Measurements from ENCODE around the gene PLEKHM2. TPM values are rescaled to one million over a fixed set of nuclear protein-coding genes. Genes with fewer than 3 reads are reported as not detected.

The PLEKHM2 gene
- total RNA-seq, 1 donor from 2014 or later: 90.9 TPM

DNA sequence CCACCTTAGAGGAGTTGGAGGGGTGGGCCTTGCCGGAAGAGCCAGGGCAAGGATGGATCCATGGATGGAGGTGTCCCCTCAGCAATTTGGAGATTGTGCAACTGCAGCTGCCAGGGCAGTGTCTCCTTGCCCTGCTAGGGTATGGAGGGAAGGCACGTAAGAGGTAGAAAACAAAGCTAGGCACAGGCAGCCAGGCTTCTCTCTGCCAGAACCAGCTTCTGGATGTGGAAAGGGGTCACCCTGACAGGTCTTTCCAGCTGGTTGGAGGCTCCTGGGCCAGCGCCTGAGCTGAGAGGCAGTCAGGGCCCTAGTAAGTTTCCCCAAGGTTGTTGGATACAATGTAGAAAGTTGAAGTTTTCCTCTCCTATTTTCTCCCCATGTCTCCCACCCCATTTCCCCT, 36.7 kb downstream of the PLEKHM2 start:
- Histone ChIP-seq H3K27ac (no peak overlapping the region), H3K4me3 (no peak overlapping the region), H3K4me1 (peaks cover 24% of the 10 kb centered on the region), H3K9me3 (no peaks in the 10 kb centered on the region), H3K36me3 (peaks cover 74% of the 10 kb centered on the region), H3K27me3 (no peaks in the 10 kb centered on the region)
- ATAC-seq (no peak), DNase-seq (no peak)
- TF ChIP-seq, protein P1, sequence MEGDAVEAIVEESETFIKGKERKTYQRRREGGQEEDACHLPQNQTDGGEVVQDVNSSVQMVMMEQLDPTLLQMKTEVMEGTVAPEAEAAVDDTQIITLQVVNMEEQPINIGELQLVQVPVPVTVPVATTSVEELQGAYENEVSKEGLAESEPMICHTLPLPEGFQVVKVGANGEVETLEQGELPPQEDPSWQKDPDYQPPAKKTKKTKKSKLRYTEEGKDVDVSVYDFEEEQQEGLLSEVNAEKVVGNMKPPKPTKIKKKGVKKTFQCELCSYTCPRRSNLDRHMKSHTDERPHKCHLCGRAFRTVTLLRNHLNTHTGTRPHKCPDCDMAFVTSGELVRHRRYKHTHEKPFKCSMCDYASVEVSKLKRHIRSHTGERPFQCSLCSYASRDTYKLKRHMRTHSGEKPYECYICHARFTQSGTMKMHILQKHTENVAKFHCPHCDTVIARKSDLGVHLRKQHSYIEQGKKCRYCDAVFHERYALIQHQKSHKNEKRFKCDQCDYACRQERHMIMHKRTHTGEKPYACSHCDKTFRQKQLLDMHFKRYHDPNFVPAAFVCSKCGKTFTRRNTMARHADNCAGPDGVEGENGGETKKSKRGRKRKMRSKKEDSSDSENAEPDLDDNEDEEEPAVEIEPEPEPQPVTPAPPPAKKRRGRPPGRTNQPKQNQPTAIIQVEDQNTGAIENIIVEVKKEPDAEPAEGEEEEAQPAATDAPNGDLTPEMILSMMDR (IDR thresholded peaks at IDR 0.05): no peak
- intact Hi-C loops (cut with DNase I): no loop called here

DNA sequence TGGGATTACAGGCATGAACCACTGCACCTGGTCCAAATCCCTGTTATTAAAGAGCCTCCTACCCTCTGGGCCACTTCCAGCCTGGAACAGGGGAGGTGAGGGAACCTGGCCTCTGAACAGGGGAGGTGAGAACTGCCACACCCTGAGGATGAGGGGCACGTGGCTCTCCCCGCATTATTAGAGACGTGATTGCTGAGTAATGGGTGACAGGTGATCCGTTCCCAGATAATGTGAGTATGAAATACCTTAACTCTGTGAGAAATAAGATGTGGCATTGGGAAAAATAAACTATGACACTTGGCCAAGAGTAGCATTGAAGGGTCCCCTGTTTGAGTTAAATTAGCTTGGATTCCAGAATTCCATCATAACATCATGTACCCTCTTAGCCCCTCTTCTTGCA, 38.3 kb downstream of the PLEKHM2 start:
- TF ChIP-seq, protein P1 (IDR thresholded peaks at IDR 0.05): no peak
- Histone ChIP-seq H3K27ac (no peak overlapping the region), H3K9me3 (no peaks in the 10 kb centered on the region), H3K27me3 (no peaks in the 10 kb centered on the region), H3K4me1 (peaks cover 11% of the 10 kb centered on the region), H3K4me3 (no peak overlapping the region), H3K36me3 (peaks cover 78% of the 10 kb centered on the region)
- no peak for DNase-seq
- intact Hi-C loops (cut with DNase I): no loop called here
- no peak for ATAC-seq

DNA sequence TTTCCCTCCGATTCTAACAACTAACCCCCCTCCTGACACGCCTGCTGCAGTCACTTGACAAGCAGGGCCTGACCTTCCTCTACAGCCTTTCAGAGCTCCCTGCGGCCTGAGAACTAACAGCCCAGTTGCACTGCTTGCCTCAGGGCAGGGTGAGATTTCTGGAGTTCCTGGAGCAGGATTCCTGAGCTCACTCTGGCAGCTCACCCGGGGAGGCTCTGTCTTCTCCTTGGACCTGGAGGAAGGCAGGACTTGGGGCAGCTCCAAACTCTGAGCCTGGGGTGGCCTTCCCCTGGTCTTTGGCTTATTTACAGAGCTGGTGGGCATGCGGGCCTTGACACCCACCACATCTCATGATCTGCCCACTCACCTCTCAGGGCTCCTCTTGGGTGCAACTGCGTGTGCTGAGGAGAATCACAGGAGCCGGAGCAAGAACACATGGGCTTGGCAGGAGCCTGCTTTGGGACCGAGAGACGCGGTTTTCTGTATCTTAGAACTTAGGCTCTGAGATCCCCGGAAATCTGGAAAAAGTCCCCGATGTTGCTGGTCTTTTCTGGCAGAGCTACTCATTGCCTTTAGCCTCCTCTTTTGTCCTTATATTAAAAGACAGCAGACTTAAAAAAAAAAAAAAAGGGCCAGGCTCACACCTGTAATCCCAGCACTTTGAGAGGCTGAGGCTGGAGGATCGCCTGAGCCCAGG, 38.9 kb downstream of the PLEKHM2 start:
- no peak for DNase-seq
- peaks cover 83% of the 10 kb centered on the region for H3K36me3 ChIP-seq
- no peaks in the 10 kb centered on the region for H3K27me3 ChIP-seq
- peaks cover 5% of the 10 kb centered on the region for H3K4me1 ChIP-seq
- ATAC-seq: no peak
- intact Hi-C loops (cut with DNase I): no loop called here
- no peak overlapping the region for H3K4me3 ChIP-seq
- TF ChIP-seq, protein P1 (IDR thresholded peaks at IDR 0.05): no peak
- no peaks in the 10 kb centered on the region for H3K9me3 ChIP-seq
- H3K27ac ChIP-seq: no peak overlapping the region

DNA sequence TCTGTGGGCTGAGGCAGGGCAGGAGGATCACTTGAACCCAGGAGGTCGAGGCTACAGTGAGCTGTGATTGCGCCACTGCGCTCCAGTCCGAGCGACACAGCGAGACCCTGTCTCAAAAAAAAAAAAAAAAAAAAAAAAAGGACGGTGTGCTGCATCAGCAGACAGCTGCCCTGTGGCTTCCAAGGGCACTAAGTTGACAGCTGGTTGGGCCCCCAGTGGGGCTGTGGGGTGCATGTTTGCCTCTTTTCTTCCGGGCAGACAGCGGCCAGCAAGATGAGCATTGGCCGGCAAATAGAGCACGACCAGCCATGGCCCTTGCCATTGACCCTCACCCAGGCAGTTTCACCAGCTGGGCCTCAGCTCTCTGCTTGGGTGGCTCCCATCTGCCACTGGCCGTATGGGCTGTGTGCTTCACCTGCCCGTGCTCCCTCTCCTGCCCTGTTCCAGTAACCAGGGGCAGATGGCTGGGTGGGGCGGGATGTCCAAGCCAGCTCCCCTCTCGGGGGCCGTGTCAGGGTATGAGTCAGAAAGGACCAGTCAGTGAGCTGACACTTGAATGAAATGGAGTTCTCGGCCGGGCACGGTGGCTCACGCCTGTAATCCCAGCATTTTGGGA, 39.6 kb downstream of the PLEKHM2 start:
- intact Hi-C loops (cut with DNase I): no loop called here
- Histone ChIP-seq H3K27me3 (no peaks in the 10 kb centered on the region), H3K4me3 (no peak overlapping the region), H3K27ac (no peak overlapping the region), H3K9me3 (no peaks in the 10 kb centered on the region), H3K36me3 (peaks cover 91% of the 10 kb centered on the region), H3K4me1 (no peaks in the 10 kb centered on the region)
- TF ChIP-seq, protein P1 (IDR thresholded peaks at IDR 0.05): no peak
- DNase-seq (no peak), ATAC-seq (no peak)

DNA sequence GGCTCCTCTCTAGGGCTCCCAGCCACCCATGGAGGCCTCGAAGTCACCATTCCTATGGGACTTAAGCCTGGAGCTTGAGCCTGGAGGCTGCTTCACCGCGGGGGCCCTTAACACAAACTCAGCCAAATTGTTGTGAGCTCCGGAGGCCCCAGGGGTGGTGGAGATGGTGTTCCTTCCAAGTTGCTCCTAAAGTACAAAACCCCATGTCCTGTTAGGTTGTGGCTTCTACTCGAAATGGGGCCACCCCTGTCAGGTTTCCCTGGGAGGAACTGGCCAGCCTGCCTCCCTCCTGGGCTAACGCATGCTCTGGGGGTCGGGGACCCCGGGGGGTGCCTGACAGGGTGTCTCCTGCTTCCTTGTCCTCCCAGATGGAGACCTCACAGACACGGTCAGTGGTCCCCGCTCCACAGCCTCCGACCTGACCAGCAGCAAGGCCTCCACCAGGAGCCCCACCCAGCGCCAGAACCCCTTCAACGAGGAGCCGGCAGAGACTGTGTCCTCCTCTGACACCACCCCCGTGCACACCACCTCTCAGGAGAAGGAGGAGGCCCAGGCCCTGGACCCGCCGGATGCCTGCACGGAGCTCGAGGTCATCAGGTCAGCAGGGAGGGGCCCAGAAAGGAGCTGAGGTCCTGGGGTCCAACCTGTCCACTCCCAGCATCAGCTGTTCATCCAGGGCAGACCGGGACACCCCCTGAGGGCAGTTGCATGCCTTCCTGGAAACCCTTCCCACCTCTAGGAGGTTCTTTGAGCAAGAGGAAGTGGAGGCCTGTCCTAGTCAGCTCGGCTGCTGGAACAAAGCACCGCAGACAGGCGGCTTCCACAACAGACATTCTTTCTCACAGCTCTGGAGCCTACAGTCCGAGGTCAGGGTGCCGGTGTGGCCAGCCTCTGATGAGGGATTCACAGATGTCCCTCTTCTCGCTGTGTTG, 41.1 kb downstream of the PLEKHM2 start:
- intact Hi-C loops (cut with DNase I): no loop called here
- peaks cover 91% of the 10 kb centered on the region for H3K36me3 ChIP-seq
- TF ChIP-seq, protein P1 (IDR thresholded peaks at IDR 0.05): no peak
- H3K4me1 ChIP-seq: no peaks in the 10 kb centered on the region
- H3K9me3 ChIP-seq: no peaks in the 10 kb centered on the region
- ATAC-seq: no peak
- H3K27ac ChIP-seq: no peak overlapping the region
- H3K27me3 ChIP-seq: no peaks in the 10 kb centered on the region
- DNase-seq: no peak
- H3K4me3 ChIP-seq: no peak overlapping the region

Measured in upper lobe of right lung (tissue), 1 donor.